HG02970 (cell line): Measurements from ENCODE around the gene MARK3.
A peak's percentile ranks its signal among the peaks of the same experiment; 100 is the strongest.

Experiments
- ATAC-seq: cut with Tn5 transposase; IDR thresholded peaks from one replicate; pipeline ENCODE4 v1.9.1; 2021; ENCODE audit warnings: mild to moderate bottlenecking, moderate library complexity, moderate number of reproducible peaks; ENCODE audit not compliant: unreplicated experiment, low FRiP score

The MARK3 gene

DNA sequence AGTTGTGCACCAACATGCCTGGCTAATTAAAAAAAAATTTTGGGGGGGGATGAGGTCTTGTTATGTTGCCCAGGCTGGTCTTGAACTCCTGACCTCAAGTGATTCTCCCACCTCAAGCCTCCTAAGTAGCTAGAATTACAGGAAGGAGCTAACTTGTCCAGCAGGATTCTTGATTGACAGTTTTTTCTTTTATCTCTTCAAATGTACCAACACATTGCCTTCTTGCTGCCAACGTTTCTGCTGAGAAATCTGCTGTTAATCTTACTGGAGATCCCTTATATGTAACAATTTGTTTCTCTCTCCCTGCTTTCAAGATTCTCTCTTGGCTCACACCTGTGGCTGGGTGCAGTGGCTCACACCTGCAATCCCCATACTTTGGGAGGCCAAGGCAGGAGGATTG lies 22.4 kb upstream of the MARK3 start:
- ATAC-seq = no peak

DNA sequence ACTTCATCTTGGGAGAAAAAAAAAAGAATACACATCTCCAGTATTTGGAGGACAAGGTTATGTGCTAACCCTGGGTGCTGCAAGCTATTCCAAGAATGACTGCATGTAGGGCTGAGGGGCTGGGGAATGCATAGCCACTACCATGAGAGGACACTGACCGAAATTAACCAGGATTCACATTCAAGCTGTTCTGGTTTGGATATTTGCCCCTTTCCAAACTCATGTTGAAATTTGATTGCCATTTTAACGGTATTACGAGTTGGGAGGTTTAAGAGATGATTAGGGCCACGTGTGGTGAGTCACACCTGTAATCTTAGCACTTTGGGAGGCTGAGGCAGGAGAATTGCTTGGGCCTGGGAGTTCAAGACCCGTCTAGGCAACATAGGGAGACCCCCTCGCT lies 18.5 kb upstream of the MARK3 start:
- ATAC-seq = no peak

DNA sequence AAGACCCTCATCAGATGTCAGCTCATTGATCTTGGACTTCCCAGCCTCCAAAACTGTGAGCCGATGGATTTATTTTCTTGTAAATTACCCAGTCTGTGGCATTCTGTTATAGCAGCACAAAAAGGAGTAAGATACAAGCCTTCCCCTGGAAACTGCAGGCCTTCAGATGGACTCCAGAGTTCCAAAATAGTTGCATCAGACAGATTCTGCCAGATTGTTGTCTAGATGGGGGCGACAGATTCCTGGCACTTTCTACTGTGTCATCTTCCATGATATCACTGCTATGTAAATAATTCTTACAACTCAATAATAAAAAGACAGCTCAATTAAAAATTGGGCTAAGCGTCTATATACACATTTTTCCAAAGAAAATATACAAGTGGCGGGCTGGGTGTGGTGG lies 17.2 kb upstream of the MARK3 start:
- ATAC-seq = no peak

DNA sequence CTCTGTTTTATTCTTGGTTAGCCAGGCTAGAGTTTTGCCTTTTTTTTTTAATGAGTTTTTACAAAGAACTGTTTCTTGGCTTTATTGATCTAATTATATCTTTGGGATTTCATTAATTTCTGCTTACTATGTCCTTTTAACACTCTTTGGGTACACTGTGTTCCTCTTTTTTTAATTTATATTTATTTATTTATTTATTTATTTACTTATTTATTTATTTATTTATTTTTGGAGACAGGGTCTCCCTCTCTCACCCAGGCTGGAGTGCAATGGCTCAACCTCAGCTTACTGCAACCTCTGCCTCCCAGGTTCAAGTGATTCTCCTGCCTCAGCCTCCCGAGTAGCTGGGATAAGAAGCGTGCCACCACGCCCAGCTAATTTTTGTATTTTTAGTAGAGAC lies 15.1 kb upstream of the MARK3 start:
- no peak for ATAC-seq

DNA sequence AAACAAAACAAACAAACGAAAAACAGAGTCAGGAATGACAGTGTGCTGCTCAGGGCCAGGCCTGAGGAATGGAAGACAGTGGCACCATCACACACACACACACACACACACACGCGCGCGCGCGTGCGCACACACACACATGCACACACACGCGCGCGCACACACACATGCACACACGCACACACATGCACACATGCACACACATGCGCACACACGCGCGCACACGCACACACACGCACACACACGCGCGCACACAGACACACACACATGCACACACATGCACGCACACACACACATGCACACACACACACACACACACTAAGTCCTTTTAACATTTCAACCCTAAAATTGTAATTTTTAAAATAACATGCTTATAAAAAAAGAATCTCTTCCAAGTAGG lies 13.2 kb upstream of the MARK3 start:
- ATAC-seq = no peak

DNA sequence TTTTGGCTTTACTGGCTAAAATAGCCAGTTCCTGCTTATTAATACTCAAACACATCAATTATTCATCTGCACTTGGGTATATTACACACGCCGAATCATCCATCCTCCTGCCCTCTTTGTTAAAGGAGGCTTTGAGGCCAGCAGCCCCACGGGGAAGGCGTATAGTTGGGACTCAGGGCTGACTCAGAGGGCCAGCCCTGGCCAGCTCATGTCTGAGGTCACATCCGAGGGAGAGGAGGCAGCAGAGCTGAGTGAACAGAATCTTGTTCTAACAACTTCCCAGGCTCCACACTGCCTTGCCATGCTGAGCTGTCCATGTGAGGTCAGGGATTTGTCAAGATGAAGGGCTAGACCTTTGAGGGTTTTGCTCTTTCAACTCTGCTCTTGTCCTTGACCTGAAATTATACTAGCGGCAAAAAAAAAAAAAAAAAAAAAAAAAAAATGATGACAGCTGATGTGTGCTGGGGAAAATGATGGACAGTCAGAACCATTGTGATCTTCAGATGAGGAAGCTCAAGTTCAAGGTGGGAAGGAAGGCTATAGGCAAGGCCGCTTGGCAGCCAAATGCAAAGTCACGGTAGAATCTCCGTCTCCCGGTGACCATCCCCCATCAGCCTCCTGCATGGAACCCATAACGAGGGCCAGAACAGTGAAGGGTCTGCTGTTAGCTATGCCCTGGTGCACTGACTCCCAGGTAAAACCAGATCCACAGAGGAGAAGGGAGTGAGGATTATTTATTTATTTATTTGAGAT lies 12.5 kb upstream of the MARK3 start:
- no peak for ATAC-seq

DNA sequence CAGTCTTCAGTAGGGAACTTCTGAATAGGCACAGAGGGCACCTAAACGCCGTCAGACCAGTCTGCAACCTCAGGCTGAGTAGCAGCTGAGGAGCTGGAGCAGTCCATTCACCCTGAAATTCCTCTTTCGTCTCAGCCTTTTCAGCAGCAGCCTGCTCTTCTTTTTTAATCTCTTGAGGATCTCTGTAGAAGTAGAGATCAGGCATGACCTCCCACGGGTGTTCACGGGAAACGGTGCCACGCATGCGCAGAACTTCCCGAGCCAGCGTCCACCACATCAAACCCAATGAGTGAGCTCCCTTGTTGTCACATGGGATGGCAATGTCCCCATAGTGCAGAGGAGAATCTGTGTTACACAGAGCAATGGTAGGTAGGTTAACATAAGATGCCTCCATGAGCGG lies 11.1 kb upstream of the MARK3 start:
- no peak for ATAC-seq

DNA sequence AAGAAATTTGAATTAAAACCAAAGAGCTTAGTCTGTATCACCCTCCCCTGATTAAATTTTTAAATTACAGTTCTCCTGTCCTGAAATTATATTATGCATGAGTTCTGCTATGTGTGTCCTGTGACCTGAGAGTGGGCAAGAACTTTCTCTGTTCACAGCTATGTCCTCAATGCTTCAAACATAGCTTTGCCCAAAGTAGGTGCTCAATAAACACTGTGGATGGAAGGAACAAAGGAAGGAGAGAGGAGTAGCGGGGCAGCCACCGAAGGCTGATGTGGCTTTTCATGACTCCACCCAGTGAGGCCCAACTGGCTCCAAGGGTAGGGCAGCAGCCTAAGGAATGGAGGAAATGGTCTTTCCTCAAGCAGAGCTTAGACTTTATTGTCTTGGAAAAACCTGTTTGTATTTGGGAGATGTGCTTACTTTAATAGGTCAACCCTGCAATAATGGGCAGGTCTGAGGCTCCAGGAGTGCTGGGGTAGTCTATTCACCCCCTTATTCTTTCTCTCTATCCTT lies 7.6 kb upstream of the MARK3 start:
- no peak for ATAC-seq

DNA sequence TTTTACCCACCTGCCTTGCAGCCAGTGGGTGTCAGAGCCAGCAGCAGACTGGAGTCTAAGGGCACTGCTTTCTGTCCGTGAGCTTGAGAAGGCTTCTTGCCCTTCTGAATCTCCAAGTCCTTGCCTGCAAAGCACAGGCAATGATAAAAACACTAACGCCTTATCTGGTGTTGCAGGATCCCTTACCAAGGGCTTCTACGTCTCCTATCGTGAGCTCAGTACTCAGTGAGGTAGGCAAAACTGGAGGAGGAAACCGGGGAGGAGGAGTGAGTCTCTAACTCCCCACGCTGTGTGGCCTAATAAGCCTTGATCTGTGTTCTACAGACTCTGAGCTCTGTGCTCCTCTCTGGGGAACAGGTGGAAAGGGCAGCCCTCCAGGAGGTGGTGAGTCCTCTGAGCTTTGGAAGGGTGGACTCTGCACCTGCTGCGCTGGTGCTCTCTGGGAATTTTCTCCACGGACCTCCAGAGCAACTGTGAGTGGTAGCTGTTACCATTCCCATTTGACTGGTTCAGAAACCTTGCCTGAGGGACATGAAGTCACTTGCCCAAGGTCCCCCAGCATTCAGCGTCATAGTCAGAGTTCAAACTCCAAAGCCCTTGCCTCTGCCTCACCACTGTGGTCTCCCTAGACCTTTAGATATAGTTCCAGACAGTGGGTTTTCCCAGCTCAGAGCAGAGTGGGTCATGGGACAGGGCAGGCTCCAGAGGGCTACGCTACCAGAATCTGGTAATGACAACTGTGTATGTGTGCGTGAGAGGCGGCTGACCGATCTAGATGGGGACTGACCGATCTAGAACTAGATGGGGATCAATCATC lies 7.0 kb upstream of the MARK3 start:
- ATAC-seq = no peak

DNA sequence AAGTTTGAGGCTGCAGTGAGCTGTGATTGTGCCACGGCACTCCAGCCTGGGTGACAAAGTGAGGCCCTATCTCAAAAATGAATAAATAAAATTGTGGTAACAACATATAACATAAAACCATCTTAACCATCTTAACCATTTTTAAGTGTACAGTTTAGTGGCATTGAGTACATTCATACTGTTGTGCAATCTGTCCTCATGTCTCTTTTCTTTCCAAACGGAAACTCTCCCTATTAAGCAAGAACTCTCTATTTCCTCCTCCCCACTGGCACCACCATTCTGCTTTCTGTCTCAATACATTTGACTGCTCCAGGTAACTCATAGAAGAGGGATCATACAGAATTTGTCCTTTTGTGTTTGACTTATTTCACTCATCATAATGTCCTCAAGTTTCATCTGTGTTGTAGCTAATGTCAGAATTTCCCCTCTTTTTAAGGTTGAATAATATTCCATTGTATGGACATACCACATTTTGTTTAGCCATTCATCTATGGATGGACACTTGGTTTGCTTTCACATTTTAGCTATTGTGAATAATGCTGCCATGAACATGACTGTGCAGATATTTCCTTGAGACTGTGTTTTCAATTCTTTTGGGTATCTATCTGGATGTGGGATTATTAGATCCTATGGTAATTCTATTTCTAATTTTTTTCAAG lies 4.4 kb upstream of the MARK3 start:
- no peak for ATAC-seq

DNA sequence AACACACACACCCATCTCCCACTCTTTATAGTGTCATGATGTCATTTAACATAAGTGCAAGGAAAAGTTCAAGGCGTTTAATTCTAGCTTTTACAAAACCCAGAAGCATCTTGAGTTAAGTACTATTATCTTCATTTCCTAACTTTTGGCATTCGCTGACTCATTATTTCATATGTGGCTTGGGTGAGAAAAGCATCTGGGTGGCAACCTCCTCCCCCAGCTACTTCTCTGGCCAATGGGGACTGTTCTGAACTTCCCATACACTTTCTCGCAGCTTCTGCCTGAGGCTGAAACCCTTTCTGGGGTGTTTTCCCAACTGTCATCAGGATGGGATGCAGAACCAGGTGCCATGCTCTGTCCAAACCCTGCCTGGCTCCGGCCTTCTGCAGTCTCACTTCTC lies 2.8 kb upstream of the MARK3 start:
- no peak for ATAC-seq

DNA sequence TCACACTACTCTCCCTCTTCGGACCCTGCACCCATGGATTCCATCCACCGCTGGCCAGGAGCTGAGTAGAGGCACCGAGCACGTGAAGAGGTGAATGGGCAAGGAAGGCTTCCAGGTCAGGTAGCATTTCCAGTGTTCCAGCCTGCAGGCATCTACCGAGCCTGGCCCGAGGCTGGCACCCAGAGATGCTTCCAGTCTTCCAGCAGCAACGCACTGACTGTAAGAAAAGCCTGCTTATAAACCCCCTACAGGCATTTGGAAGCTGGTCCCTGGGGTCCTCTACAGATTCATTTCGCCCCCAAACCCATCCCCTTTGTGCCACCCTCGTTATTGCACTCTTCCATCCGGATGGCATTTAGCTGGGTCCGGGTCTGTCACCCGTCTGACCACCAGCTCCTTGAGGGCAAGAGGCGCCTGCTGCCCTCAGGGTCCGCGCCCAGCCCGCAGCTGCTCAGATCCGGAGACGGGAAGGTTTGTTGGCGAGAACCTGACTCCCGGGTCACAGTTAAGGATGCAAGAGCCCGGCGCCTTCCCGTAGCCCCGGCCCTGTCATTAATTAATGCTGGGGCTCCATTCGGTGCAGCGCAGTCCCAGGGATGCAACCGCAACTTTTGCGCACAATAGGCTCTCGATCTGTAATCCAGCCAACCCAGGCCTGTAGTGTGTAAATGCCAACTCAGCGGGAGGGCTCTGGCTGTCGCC lies 614 bp upstream of the MARK3 start:
- peak; percentile 5 for ATAC-seq

DNA sequence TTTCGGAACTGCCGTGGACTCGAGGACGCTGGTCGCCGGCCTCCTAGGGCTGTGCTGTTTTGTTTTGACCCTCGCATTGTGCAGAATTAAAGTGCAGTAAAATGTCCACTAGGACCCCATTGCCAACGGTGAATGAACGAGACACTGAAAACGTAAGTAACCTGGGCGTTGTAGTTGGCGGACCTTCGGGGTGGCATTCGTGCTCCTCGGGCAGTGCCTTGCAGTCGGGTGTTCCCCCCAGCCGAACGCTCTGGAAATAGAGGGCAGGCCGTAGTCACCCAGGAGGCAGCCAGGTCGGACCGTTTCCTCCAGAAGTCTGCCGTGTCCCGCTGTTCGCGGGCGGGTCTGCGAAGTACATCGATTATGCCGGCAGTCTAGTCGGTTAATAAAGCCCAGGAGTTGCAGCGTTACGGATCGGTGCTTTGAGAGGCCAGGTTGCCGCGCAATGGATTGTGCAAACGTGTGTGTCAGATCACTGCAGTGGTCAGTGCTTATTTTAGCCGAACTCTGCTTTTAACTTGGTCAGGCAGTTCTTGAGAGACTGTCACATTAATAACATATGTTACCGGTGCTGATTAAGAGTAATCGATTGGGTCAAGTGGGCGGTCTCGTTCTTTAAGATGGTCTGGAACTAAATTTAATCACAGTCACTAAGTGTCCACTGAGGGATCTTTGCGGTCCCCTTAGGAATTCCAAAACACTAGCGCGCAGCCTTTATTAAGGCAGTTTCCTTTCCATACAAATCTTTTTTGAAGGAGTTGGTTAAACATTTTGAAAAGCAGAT lies 906 bp downstream of the MARK3 start:
- ATAC-seq = peak; percentile 1

DNA sequence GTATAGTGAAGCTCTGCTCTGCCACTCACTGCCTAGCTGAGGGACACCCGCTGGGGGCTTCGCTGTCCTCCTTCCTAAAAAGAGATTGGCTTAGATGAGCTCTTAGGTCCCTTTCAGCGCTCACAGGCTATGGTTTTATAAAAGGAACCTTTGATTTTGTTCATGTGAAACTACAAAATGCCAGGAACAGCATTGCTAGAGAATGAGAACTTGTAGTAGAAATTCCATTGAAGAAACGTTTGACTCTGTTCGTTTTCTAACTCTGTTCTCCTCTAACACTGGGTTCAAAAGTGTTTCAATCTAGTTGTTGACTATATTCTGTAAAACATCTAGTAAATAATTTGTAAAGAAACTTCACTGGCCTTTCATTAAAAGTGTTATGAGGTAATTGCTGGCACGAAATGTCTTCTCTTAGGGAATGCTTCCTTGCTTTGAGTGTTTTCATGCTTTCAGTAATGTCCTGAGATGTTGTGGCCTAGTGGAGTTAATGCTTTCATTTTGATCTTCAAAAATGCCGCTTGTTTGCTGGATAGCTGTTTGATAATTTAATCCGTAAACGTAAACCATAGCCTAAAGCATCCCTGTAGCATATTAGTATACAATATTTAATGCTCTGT lies 1.6 kb downstream of the MARK3 start:
- no peak for ATAC-seq

DNA sequence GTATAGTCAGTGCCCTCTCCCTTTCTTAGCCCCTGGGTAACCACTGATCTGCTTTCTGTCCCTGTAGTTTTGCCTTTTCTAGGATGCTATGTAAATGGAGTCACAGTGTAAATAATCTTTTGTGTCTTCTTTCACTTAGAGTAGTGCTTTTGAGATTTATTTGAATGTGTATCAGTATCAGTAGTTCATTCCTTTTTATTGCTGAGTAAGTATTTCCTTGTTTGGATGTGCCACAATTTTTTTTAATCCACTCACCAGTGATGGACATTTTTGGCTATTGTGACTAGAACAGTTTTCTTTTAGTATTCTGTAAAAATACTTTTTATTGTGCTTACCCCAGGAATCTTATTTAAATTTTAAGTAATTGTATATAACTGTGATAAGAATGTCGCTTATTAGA lies 3.4 kb downstream of the MARK3 start:
- no peak for ATAC-seq

DNA sequence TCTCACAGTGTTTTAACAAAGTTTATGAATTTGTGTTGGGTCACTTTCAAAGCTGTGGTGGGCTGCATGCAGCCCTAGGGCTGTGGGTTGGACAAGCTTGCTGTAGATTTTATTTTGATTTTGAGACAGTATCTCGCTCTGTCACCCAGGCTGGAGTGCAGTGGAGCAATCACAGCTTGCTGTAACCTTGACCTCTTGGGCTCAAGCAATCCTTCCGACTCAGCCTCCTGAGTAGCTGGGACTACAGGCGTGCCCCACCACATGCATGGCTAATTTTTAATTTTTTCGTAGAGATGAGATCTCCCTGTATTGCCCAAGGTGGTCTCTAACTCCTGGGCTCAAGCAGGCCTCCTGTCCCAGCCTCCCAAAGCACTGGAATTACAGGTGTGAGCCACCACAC lies 5.4 kb downstream of the MARK3 start:
- no peak for ATAC-seq

DNA sequence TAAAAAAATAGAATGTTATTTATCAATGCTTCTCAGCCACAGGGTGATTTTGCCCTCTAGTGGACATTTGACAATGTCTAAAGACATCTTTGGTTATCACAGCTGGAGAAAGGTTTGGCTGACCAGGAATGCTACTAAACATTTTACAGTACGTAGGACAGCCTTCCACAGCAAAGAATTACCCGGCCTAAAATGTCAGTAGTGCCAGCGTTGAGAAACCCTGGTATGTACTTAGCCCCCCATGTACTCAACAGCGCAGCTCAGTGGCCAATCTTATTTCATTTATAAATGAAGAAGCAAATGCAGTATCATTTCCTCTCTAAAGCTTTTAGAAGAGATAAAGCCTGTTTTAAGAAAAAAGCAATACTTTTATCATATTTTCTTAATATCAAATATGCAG lies 5.8 kb downstream of the MARK3 start:
- ATAC-seq = no peak

DNA sequence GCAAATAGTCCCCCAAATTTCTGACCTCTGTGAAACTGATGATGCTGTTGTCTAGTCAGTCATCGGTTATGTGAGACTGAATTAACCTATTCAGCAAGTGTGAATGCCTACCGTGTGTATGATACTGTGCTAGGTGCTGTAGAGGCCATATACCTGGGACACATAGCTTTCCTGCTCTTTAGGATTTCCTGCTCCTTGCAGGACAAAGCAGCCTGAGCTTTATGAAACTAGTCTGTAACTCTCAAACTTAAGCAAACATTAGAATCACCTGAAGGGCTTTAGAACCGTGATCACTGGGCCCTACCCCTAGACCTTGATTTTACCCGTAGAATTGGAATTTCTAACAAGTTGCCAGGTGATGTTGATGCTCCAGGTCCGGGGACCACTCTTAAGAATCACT lies 6.9 kb downstream of the MARK3 start:
- ATAC-seq = no peak

DNA sequence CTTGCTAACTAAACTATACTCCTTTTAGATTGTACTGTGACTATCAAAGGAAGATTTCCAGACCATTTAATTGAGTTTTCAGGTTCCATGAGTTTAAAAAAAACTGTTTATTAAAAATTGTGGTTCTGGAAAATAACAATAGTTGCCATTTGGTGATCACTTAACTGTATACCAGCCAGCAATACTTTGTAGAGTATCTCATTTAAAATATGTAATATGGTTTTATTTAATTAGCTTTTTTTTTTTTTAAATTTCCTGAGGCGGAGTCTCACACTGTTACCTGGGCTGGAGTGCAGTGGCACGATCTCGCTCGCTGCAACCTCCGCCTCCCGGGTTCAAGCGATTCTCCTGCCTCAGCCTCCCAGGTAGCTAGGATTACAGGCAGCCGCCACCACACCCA lies 7.4 kb downstream of the MARK3 start:
- no peak for ATAC-seq

DNA sequence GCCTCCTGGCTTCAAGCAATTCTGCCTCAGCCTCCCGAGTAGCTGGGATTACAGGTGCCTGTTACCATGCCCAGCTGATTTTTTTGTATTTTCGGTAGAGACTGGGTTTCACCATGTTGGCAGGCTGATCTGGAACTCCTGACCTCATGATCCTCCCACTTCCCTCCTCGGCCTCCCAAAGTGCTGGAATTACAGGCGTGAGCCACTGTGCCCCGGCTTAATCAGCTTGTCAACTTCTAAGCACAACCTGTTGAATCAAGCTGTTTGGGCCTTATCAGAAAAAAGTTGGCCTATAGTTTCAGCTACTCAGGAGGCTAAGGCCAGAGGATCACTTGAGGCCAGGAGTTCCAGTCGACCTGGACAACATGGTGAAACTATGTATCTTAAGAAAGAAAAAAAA lies 7.9 kb downstream of the MARK3 start:
- no peak for ATAC-seq
